Skeletal muscle tissue (tissue), 5 donors: ENCODE measurements around the gene ATP1A1. TPM values are rescaled to one million over a fixed set of nuclear protein-coding genes. Genes with fewer than 3 reads are reported as not detected.

Source experiments
- H3K27ac ChIP-seq: one replicate; pipeline ENCODE4 v1.7.0; 2013; ENCODE audit warnings: mild to moderate bottlenecking, low read depth, low read length, inconsistent platforms
- H3K27me3 ChIP-seq, 3 donors: one replicate each; pipeline ENCODE4 v1.7.0; 2013; ENCODE audit warnings: low read length in 3 of 3; ENCODE audit not compliant: control insufficient read depth in 3 of 3, insufficient read depth in 3 of 3
- H3K36me3 ChIP-seq, 3 donors: one replicate each; pipeline ENCODE4 v1.7.0; 2013; ENCODE audit warnings: low read length in 3 of 3; ENCODE audit not compliant: control insufficient read depth in 3 of 3, insufficient read depth in 3 of 3
- H3K4me1 ChIP-seq, 3 donors: one replicate each; pipeline ENCODE4 v1.7.0; 2013; ENCODE audit warnings: low read length in 3 of 3, mild to moderate bottlenecking in 3 of 3; ENCODE audit not compliant: control insufficient read depth in 3 of 3, insufficient read depth in 3 of 3
- H3K4me3 ChIP-seq, 3 donors: one replicate each; pipeline ENCODE4 v1.7.0; 2013; ENCODE audit warnings: low read length in 3 of 3
- H3K9ac ChIP-seq, 3 donors: one replicate each; pipeline ENCODE4 v1.7.0; 2013; ENCODE audit warnings: low read length in 3 of 3, mild to moderate bottlenecking in 3 of 3, moderate library complexity in 2 of 3, low read depth in 1 of 3
- H3K9me3 ChIP-seq, 3 donors: one replicate each; pipeline ENCODE4 v1.7.0; 2013; ENCODE audit warnings: low read length in 3 of 3; ENCODE audit not compliant: control insufficient read depth in 3 of 3
- small RNA-seq: library from RNA; depleted of rRNA; stranded (forward); fragments of <200 nt; gene quantifications from one replicate; pipeline ENCODE3, GENCODE V24; 2014
- total RNA-seq: library from RNA; depleted of rRNA; stranded (reverse); fragments of >200 nt; gene quantifications from one replicate; pipeline ENCODE4 v1.2.3, GENCODE V29; 2014
- donor health status: Osteomylitis.

The ATP1A1 gene
- total RNA-seq, 1 donor from 2014 or later = 74.1 TPM

DNA sequence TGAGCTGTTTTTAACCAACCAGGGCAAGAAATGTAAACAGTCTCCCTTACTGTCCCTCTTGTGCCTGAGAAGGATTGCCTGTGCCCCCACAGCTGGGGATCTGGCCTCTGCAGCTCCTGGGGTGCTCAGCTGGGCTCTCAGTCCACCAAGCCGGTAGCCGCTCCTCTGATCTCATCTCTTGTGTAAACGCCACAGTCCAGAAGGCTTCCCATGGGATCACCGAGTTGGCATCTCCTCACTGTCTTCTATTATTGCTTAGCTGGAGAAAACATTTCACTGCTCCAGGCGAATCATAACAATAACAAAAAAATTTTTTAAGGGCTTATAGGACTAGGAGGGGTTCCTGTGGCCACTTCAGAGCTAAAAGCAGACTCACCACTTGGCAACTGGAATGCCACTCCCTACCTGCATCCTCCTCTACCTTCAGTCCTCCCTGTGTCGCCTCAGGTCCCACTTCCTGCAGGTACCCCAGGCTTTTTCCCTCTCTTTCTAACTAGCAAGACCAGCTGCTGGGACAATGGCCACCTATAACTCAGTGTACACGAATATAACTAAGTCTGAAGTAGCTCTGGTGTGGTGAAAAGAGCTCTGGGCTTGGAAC lies 75.8 kb downstream of the ATP1A1 start:
- no peak overlapping the region for H3K27ac ChIP-seq
- no peak overlapping the region for H3K9ac ChIP-seq
- H3K4me1 ChIP-seq = no peaks in the 10 kb centered on the region
- no peaks in the 10 kb centered on the region for H3K27me3 ChIP-seq
- no peaks in the 10 kb centered on the region for H3K9me3 ChIP-seq
- H3K4me3 ChIP-seq = no peak overlapping the region
- no peaks in the 10 kb centered on the region for H3K36me3 ChIP-seq

DNA sequence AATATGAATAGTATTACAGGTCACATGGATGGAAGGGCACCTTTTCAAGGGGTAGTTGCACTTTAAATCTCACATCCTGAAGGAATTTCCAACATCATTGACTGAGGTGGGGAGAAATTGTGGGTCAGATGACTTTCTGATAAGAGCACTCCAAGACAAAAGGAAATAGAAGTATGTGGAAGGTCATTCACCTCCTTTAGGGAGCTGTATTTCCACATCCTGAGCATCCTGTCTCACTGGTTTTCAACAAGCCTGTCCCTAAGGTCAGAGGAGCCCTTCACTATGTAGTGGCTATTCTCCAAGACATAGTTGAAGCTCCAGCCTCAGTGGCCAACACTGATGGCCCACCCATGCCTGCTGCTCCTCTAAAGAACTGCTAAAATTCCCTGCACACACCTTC lies 76.5 kb downstream of the ATP1A1 start:
- Histone ChIP-seq H3K36me3 (no peaks in the 10 kb centered on the region), H3K9me3 (no peaks in the 10 kb centered on the region), H3K27me3 (no peaks in the 10 kb centered on the region), H3K9ac (no peak overlapping the region), H3K4me1 (no peaks in the 10 kb centered on the region), H3K27ac (no peak overlapping the region), H3K4me3 (no peak overlapping the region)

DNA sequence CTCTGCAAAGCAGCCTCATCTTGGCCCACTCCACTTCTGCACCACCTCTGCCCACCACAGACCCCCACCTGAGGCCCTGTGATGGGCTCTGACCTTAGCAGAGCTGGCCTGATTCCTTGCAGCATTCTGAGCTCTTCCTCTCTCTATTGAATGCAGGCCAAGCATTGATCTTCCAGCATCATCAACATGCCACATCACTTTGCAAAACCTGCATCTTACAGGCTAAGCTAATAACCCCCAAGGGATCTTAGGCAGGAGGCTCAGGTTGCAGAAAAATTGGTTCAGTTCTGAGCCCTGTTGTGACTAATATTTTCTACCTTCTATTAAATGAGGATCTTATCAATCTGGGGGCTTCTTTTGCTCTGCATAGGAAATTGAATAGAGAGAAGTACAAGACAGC lies 78.7 kb downstream of the ATP1A1 start:
- no peak overlapping the region for H3K27ac ChIP-seq
- no peak overlapping the region for H3K9ac ChIP-seq
- no peaks in the 10 kb centered on the region for H3K27me3 ChIP-seq
- H3K4me1 ChIP-seq = no peaks in the 10 kb centered on the region
- H3K4me3 ChIP-seq = no peak overlapping the region
- H3K36me3 ChIP-seq = no peaks in the 10 kb centered on the region
- no peaks in the 10 kb centered on the region for H3K9me3 ChIP-seq

DNA sequence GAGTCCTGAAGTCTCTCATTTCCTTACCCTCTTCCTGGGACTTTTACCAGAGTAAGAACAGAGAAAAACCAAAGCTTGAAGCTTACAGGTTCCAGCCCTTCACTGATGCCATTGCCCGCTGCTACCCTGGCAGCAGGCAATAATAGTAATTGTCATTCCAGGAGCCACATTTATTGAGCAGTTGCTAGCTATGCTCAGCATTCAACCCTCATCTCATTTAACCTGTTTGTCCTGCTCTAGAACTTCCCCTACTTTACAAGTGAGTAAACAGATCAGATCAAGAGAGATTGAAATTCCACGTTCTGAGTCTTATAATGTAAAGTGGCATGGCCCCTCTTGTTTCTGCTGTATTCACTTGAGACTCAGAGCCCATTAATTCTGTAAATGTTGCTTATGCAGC lies 80.4 kb downstream of the ATP1A1 start:
- H3K27me3 ChIP-seq = no peaks in the 10 kb centered on the region
- H3K4me3 ChIP-seq = no peak overlapping the region
- H3K9ac ChIP-seq = no peak overlapping the region
- H3K27ac ChIP-seq = no peak overlapping the region
- no peaks in the 10 kb centered on the region for H3K9me3 ChIP-seq
- no peaks in the 10 kb centered on the region for H3K36me3 ChIP-seq
- peaks cover 5 to 12% (median 9%) of the 10 kb centered on the region in 3 donors for H3K4me1 ChIP-seq

DNA sequence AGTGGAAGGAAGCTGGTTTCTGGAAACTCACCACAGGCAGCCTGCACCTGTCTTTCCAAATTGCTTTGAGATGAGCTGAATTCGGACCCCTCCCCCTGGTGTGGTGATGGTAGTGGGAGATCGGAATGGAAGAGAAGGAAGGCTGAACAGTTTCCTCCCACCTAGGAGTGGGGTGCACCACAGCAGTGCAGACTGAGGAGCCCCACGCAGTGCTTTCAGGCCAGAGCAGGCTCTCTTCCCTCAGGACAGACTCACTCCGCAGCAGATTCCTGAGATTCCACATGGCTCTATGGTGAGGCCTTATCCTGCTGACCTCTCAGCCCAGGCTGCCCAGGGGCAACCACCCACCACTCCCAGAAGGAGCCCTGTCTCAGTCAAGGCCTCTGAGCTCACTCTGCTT lies 80.9 kb downstream of the ATP1A1 start:
- H3K36me3 ChIP-seq = no peaks in the 10 kb centered on the region
- H3K27ac ChIP-seq = no peak overlapping the region
- H3K27me3 ChIP-seq = no peaks in the 10 kb centered on the region
- peaks cover 5 to 12% (median 9%) of the 10 kb centered on the region in 3 donors for H3K4me1 ChIP-seq
- no peak overlapping the region for H3K4me3 ChIP-seq
- no peaks in the 10 kb centered on the region for H3K9me3 ChIP-seq
- H3K9ac ChIP-seq = no peak overlapping the region

Small RNA genes lying within 50 kb of the gene (small RNA-seq; reads per million reads assigned to genes)
- not detected for gene RF00019
- gene RNU6-817P = not detected

Other genes with a start within 250 kb of the ATP1A1 start
- gene CD58, start 197.8 kb downstream of the ATP1A1 start, total RNA-seq = 15.1 TPM